ENCODE measurements around the gene HS2ST1.

GRCh38 chr1:87119541-87120140 lies 205.2 kb downstream of the HS2ST1 start:
- no peak for TF ChIP-seq POLR2A (IDR thresholded peaks at IDR 0.05)
- TF ChIP-seq, protein P1, sequence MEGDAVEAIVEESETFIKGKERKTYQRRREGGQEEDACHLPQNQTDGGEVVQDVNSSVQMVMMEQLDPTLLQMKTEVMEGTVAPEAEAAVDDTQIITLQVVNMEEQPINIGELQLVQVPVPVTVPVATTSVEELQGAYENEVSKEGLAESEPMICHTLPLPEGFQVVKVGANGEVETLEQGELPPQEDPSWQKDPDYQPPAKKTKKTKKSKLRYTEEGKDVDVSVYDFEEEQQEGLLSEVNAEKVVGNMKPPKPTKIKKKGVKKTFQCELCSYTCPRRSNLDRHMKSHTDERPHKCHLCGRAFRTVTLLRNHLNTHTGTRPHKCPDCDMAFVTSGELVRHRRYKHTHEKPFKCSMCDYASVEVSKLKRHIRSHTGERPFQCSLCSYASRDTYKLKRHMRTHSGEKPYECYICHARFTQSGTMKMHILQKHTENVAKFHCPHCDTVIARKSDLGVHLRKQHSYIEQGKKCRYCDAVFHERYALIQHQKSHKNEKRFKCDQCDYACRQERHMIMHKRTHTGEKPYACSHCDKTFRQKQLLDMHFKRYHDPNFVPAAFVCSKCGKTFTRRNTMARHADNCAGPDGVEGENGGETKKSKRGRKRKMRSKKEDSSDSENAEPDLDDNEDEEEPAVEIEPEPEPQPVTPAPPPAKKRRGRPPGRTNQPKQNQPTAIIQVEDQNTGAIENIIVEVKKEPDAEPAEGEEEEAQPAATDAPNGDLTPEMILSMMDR (IDR thresholded peaks at IDR 0.05): no peak

Data from ovary (tissue), 3 donors.